Measurements from ENCODE around the gene FAM161B.

DNA sequence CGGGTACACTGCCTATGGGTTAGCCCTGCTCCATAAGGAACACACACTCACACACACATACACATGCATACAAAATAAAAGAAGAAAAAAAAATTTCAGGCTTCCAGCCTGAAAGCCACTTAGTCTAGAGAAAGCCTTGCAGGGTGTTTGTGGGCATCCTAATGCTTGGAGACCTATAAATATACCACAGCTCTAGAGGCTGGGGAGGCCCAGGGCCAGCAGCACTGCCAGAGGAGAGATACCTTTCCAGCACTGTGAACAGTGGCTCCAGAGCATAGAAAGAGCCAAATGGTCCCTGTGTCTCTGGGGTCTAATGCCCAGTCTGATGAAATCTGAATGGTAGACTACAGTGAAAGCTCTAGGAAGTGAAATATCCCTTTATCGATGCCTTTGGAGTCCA is 12.9 kb downstream of the FAM161B start:
- TF ChIP-seq POLR2A (IDR thresholded peaks at IDR 0.05) (no peak), EP300 (IDR thresholded peaks at IDR 0.05) (no peak), POLR2AphosphoS5 (IDR thresholded peaks at IDR 0.05) (no peak)
- TF ChIP-seq, protein P1, sequence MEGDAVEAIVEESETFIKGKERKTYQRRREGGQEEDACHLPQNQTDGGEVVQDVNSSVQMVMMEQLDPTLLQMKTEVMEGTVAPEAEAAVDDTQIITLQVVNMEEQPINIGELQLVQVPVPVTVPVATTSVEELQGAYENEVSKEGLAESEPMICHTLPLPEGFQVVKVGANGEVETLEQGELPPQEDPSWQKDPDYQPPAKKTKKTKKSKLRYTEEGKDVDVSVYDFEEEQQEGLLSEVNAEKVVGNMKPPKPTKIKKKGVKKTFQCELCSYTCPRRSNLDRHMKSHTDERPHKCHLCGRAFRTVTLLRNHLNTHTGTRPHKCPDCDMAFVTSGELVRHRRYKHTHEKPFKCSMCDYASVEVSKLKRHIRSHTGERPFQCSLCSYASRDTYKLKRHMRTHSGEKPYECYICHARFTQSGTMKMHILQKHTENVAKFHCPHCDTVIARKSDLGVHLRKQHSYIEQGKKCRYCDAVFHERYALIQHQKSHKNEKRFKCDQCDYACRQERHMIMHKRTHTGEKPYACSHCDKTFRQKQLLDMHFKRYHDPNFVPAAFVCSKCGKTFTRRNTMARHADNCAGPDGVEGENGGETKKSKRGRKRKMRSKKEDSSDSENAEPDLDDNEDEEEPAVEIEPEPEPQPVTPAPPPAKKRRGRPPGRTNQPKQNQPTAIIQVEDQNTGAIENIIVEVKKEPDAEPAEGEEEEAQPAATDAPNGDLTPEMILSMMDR (IDR thresholded peaks at IDR 0.05) = no peak
